Pancreas (tissue), 10 donors: ENCODE results near the gene FRMD5. TPM values are rescaled to one million over a fixed set of nuclear protein-coding genes. Genes with fewer than 3 reads are reported as not detected.

Source experiments
- ATAC-seq, 4 donors: fragments of 200-7000 bp; cut with Tn5 transposase; one replicate each; pipeline versions ENCODE4 v1.8.0 to v1.9.1; 2020; ENCODE audit warnings: mild to moderate bottlenecking in 4 of 4, moderate library complexity in 4 of 4
- DNase-seq, 6 donors: peaks; one replicate each; pipeline ENCODE4 v3.0.0-alpha.2; 2020
- FAIRE-seq: peaks from 2 replicates; lab custom pipeline; 2012; peaks lifted over from hg19 to GRCh38; lab: Jason Lieb, UNC
- H3K27ac ChIP-seq, 4 donors: fragments of 200-600 bp; sonication (generic); 1 replicate in 3 of 4; 2 replicates in 1 of 4; pipeline versions ENCODE4 v1.5.0 to v1.8.0; 2020
- H3K27me3 ChIP-seq, 4 donors: fragments of 200-600 bp; one replicate each; pipeline ENCODE4 v1.8.0; 2021
- H3K36me3 ChIP-seq, 3 donors: fragments of 200-600 bp; sonication (generic) in 1 of 3; one replicate each; pipeline versions ENCODE4 v1.5.0 to v1.8.0; 2020 to 2021
- H3K4me1 ChIP-seq, 3 donors: fragments of 200-600 bp; one replicate each; pipeline ENCODE4 v1.8.0; 2021
- H3K4me3 ChIP-seq, 4 donors: fragments of 200-600 bp; sonication (generic) in 2 of 4; one replicate each; pipeline versions ENCODE4 v1.5.0 to v1.8.0; 2020 to 2021
- H3K9me3 ChIP-seq, 4 donors: fragments of 200-600 bp; one replicate each; pipeline ENCODE4 v1.8.0; 2021
- CTCF ChIP-seq, 4 donors: fragments of 200-600 bp; sonication (generic) in 3 of 4; IDR thresholded peaks; one replicate each; pipeline versions ENCODE4 v1.5.0 to v1.8.0; 2021; ENCODE audit warnings: antibody characterized with exemption in 4 of 4
- WGBS, 2 donors: extraction: QIAGEN DNeasy Blood & Tissue Kit; methylation state at CpG; one replicate each; pipeline ENCODE4 v1.1.7; 2013; 5-methylcytosine and 5-hydroxymethylcytosine counted together
- intact Hi-C, 3 donors: fragments of 100-400 bp; cut with DNase I; formaldehyde crosslinking; loops; one replicate each; pipeline versions ENCODE4 v1.11.1 to v1.14.2; 2022
- polyA plus RNA-seq, 2 donors: library from polyadenylated mRNA; stranded (reverse); fragments of 200-250 nt; gene quantifications; one replicate each; pipeline ENCODE4 v1.2.3, GENCODE V29; 2013
- total RNA-seq, 6 donors: library from RNA; stranded (reverse); fragmentation: NEBNext Ultra II Directional in 4 of 6; extraction: Animal tissue kit (Norgen Biotek cat#: 25700) in 4 of 6; gene quantifications; one replicate each; pipeline versions ENCODE4 v1.2.1 to v1.2.4, GENCODE V29; 2021 to 2023
- donor health status: healthy with polysubstance abuse.
- donor health status: DM: no; HTN: no; CAD: no; lungs with moderate emphysema.
- donor health status: DM: no; HTN: no; CAD: no.
- donor health status: control.
- donor health status: control.
- donor health status: Bipolar disorder and iron deficiency.
- donor health status: DM: yes; HTN: yes; CAD: no.
- donor health status: DM: no; HTN: no; CAD: no.
- donor health status: DM: no; HTN: no; CAD: no.
- donor health status: DM: yes; HTN: yes; CAD: no.

FRMD5 gene
- total and polyA plus RNA-seq, 8 donors, result 0.04 to 1.5 (median 0.35) TPM; not detected in 1

- H3K4me1 ChIP-seq, result no peaks in the 10 kb centered on the region
- ATAC-seq, result no peak
- H3K9me3 ChIP-seq, result no peaks in the 10 kb centered on the region
- H3K27me3 ChIP-seq, result no peaks in the 10 kb centered on the region
- no peak for FAIRE-seq
- intact Hi-C loops, result no loop called here
- H3K4me3 ChIP-seq, result no peak overlapping the region
- DNase-seq, result no peak
- H3K36me3 ChIP-seq, result no peaks in the 10 kb centered on the region
- WGBS, 2 donors, result 68 to 71% methylated on average over 6 of the region's 6 CpGs
- H3K27ac ChIP-seq, result no peak overlapping the region
- no peak for TF ChIP-seq CTCF (IDR thresholded peaks at IDR 0.05)
Measured at GRCh38 chr15:43920815-43921214, 274.3 kb downstream of the FRMD5 start.

GRCh38 chr15:43920254-43920600 lies 274.8 kb downstream of the FRMD5 start:
- 50 to 52% methylated on average over 2 of the region's 2 CpGs for WGBS, 2 donors
- no peak overlapping the region for H3K4me3 ChIP-seq
- intact Hi-C loops, result no loop called here
- no peaks in the 10 kb centered on the region for H3K27me3 ChIP-seq
- TF ChIP-seq CTCF (IDR thresholded peaks at IDR 0.05), result no peak
- no peaks in the 10 kb centered on the region for H3K9me3 ChIP-seq
- H3K4me1 ChIP-seq, result no peaks in the 10 kb centered on the region
- ATAC-seq, result no peak
- H3K36me3 ChIP-seq, result no peaks in the 10 kb centered on the region
- no peak for DNase-seq
- no peak for FAIRE-seq
- no peak overlapping the region for H3K27ac ChIP-seq

- Histone ChIP-seq H3K27me3 (no peaks in the 10 kb centered on the region), H3K9me3 (no peaks in the 10 kb centered on the region), H3K4me3 (no peak overlapping the region), H3K4me1 (no peaks in the 10 kb centered on the region), H3K36me3 (no peaks in the 10 kb centered on the region), H3K27ac (no peak overlapping the region)
- DNase-seq (no peak), FAIRE-seq (no peak), ATAC-seq (no peak)
- 76 to 83% methylated on average over 5 of the region's 5 CpGs for WGBS, 2 donors
- TF ChIP-seq CTCF (IDR thresholded peaks at IDR 0.05), result no peak
- intact Hi-C loops, result no loop called here
Measured at GRCh38 chr15:43919540-43920253, 275.4 kb downstream of the FRMD5 start.

- DNase-seq (no peak), FAIRE-seq (no peak), ATAC-seq (no peak)
- no peaks in the 10 kb centered on the region for H3K9me3 ChIP-seq
- H3K27me3 ChIP-seq, result no peaks in the 10 kb centered on the region
- 81 to 91% methylated on average over 6 of the region's 6 CpGs for WGBS, 2 donors
- H3K4me1 ChIP-seq, result no peaks in the 10 kb centered on the region
- H3K27ac ChIP-seq, result no peak overlapping the region
- H3K36me3 ChIP-seq, result no peaks in the 10 kb centered on the region
- no peak for TF ChIP-seq CTCF (IDR thresholded peaks at IDR 0.05)
- intact Hi-C loops, result no loop called here
- H3K4me3 ChIP-seq, result no peak overlapping the region
Measured at GRCh38 chr15:43918717-43919116, 276.4 kb downstream of the FRMD5 start.

- Histone ChIP-seq H3K9me3 (no peaks in the 10 kb centered on the region), H3K36me3 (no peaks in the 10 kb centered on the region), H3K4me3 (no peak overlapping the region), H3K4me1 (no peaks in the 10 kb centered on the region), H3K27me3 (no peaks in the 10 kb centered on the region), H3K27ac (no peak overlapping the region)
- no peak for ATAC-seq
- FAIRE-seq, result no peak
- no peak for TF ChIP-seq CTCF (IDR thresholded peaks at IDR 0.05)
- 88 to 93% methylated on average over 4 of the region's 4 CpGs for WGBS, 2 donors
- no peak for DNase-seq
- intact Hi-C loops, result no loop called here
Measured at GRCh38 chr15:43916326-43916660, 278.8 kb downstream of the FRMD5 start.
